PC-3 (cell line): Measurements from ENCODE around the gene CDCA4. TPM values are rescaled to one million over a fixed set of nuclear protein-coding genes. Genes with fewer than 3 reads are reported as not detected.

ENCODE experiments used
- ATAC-seq: fragments of 200-7000 bp; cut with Tn5 transposase; 2 replicates; pipeline ENCODE4 v1.9.1; 2020; ENCODE audit warnings: mild to moderate bottlenecking, moderate library complexity
- BruUV-seq: library from RNA; stranded (reverse); fragments of 400-500 nt; replicated peaks from 2 replicates; lab custom pipeline; 2021; lab: Mats Ljungman, UMichigan
- CTCF ChIA-PET: fragments of 300-600 bp; sonication (Branson Sonifier 250); formaldehyde crosslinking; loops from one replicate; lab custom pipeline; 2022; ENCODE audit warnings: antibody characterized with exemption; lab: Charles Lee
- POLR2A ChIA-PET: fragments of 300-600 bp; sonication (Branson Sonifier 250); formaldehyde crosslinking; loops from one replicate; lab custom pipeline; 2022; ENCODE audit warnings: antibody characterized with exemption; ENCODE audit not compliant: unreplicated experiment; lab: Charles Lee
- DNase-seq: peaks from one replicate; pipeline ENCODE4 v3.0.0-alpha.2; 2015
- H2AFZ ChIP-seq: fragments of 300-600 bp; sonication (generic); 2 replicates; pipeline ENCODE4 v1.6.0; 2016; ENCODE audit warnings: antibody characterized with exemption, low read length
- H3F3A ChIP-seq: fragments of 300-600 bp; sonication (generic); one replicate; pipeline ENCODE4 v1.6.0; 2017; ENCODE audit warnings: antibody characterized with exemption, low read length, control low read depth, mild to moderate bottlenecking; ENCODE audit not compliant: unreplicated experiment
- H3K27ac ChIP-seq: fragments of 300-600 bp; sonication (generic); 2 replicates; pipeline ENCODE4 v1.5.1; 2016; ENCODE audit warnings: mild to moderate bottlenecking, low read length
- H3K27me3 ChIP-seq: fragments of 300-600 bp; sonication (generic); 2 replicates; pipeline ENCODE4 v1.6.1; 2016; ENCODE audit warnings: low read length, mixed read lengths
- H3K36me3 ChIP-seq: fragments of 300-600 bp; sonication (generic); 2 replicates; pipeline ENCODE4 v1.6.1; 2016; ENCODE audit warnings: low read depth, mixed run types, low read length, mixed read lengths
- H3K4me1 ChIP-seq: fragments of 300-600 bp; sonication (generic); 2 replicates; pipeline ENCODE4 v1.5.1; 2016; ENCODE audit warnings: low read length; ENCODE audit not compliant: insufficient read depth
- H3K4me2 ChIP-seq: fragments of 300-600 bp; sonication (generic); 2 replicates; pipeline ENCODE4 v1.6.0; 2016; ENCODE audit warnings: low read length
- H3K4me3 ChIP-seq: fragments of 300-600 bp; sonication (generic); 2 replicates; pipeline ENCODE4 v1.5.1; 2016; ENCODE audit warnings: mild to moderate bottlenecking, low read length, mixed read lengths
- H3K79me2 ChIP-seq: fragments of 300-600 bp; sonication (generic); 2 replicates; pipeline ENCODE4 v1.6.1; 2017; ENCODE audit warnings: low read length, mixed read lengths
- H3K9ac ChIP-seq: fragments of 300-600 bp; sonication (generic); 2 replicates; pipeline ENCODE4 v1.6.0; 2016; ENCODE audit warnings: mild to moderate bottlenecking, low read length
- H3K9me2 ChIP-seq: fragments of 300-600 bp; sonication (generic); replicated peaks from 2 replicates; pipeline ENCODE4 v1.6.1; 2016; ENCODE audit warnings: mixed run types, low read length, mixed read lengths
- H3K9me3 ChIP-seq: fragments of 300-600 bp; sonication (generic); 2 replicates; pipeline ENCODE4 v1.6.1; 2016; ENCODE audit warnings: low read length, mixed read lengths
- H4K20me1 ChIP-seq: fragments of 300-600 bp; sonication (generic); 2 replicates; pipeline ENCODE4 v1.6.1; 2016; ENCODE audit warnings: low read length, mixed read lengths
- EZH2 ChIP-seq: fragments of 300-600 bp; sonication (generic); IDR thresholded peaks from one replicate; pipeline ENCODE4 v1.6.1; 2017; ENCODE audit warnings: antibody characterized with exemption, mild to moderate bottlenecking, low read length; ENCODE audit not compliant: unreplicated experiment
- EZH2phosphoT487 ChIP-seq: fragments of 300-600 bp; sonication (generic); IDR thresholded peaks from 2 replicates; pipeline ENCODE4 v1.6.1; 2018; ENCODE audit warnings: mild to moderate bottlenecking, antibody characterized with exemption, low read length, borderline replicate concordance
- intact Hi-C: fragments of 100-400 bp; cut with micrococcal nuclease; formaldehyde crosslinking; loops from 2 replicates; pipeline ENCODE4 v1.9.0; 2023
- total RNA-seq: library from RNA; depleted of rRNA; stranded (reverse); fragments of >200 nt; gene quantifications from 2 replicates; pipeline ENCODE4 v1.2.3, GENCODE V29; 2014
- TF ChIP-seq, protein P1 (sequence below): fragments of 300-600 bp; sonication (generic); conservative IDR thresholded peaks from 2 replicates; pipeline ENCODE4 v1.5.1; 2017; ENCODE audit warnings: antibody characterized with exemption, low read depth, mild to moderate bottlenecking, low read length

CDCA4 gene
- total RNA-seq, 1 experiment from 2014 or later, result 113 TPM

DNA sequence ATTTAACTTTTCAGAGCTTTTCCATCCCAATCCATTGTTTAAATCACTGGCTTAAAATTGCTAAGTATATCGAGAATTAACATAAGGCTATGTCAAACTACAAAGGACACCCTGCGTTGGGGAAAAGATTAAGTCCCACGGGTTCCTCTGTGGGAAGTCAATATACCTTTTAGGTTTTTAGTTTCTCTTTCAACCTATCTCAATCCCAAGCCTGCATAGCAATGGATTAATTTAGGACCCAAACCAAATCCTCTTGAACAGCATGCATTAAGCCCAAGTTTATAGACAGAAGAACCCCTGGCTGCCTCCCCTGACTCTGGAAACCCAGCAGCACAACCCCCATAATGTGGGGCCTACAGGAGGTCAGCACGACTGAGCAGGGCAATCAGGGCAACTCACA lies 6.3 kb downstream of the CDCA4 start:
- peaks cover 51% of the 10 kb centered on the region for H3K36me3 ChIP-seq
- intact Hi-C loops, result no loop called here
- no peak overlapping the region for H3K27ac ChIP-seq
- H3K9me3 ChIP-seq, result no peaks in the 10 kb centered on the region
- ATAC-seq (no peak), DNase-seq (no peak)
- TF ChIP-seq, protein P1, sequence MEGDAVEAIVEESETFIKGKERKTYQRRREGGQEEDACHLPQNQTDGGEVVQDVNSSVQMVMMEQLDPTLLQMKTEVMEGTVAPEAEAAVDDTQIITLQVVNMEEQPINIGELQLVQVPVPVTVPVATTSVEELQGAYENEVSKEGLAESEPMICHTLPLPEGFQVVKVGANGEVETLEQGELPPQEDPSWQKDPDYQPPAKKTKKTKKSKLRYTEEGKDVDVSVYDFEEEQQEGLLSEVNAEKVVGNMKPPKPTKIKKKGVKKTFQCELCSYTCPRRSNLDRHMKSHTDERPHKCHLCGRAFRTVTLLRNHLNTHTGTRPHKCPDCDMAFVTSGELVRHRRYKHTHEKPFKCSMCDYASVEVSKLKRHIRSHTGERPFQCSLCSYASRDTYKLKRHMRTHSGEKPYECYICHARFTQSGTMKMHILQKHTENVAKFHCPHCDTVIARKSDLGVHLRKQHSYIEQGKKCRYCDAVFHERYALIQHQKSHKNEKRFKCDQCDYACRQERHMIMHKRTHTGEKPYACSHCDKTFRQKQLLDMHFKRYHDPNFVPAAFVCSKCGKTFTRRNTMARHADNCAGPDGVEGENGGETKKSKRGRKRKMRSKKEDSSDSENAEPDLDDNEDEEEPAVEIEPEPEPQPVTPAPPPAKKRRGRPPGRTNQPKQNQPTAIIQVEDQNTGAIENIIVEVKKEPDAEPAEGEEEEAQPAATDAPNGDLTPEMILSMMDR, result no peak
- TF ChIP-seq EZH2phosphoT487 (no peak), EZH2 (no peak)
- ChIA-PET CTCF (no interaction called here), POLR2A (interaction anchor here (0.6 kb wide), 2 partner anchors 20 to 42 kb away, joined by 4 to 5 read pairs; no protein-coding TSS in a partner anchor)
- no TSS peak for BruUV-seq
- no peak overlapping the region; the same call in 1 of the 2 replicates for H3K4me3 ChIP-seq
- 0 out of 2 replicates have a peak overlapping the region, but pooled peaks have one; percentile 4 for H3K4me2 ChIP-seq
- H3K27me3 ChIP-seq, result no peaks in the 10 kb centered on the region
- peaks cover 100% of the 10 kb centered on the region for H3K79me2 ChIP-seq
- H4K20me1 ChIP-seq, result peaks cover 97% of the 10 kb centered on the region
- no peak overlapping the region for H3K9ac ChIP-seq
- H3K9me2 ChIP-seq, result no peaks in the 10 kb centered on the region
- H3K4me1 ChIP-seq, result peaks cover 46% of the 10 kb centered on the region
- peaks cover 11% of the 10 kb centered on the region for H3F3A ChIP-seq
- no peak overlapping the region for H2AFZ ChIP-seq

DNA sequence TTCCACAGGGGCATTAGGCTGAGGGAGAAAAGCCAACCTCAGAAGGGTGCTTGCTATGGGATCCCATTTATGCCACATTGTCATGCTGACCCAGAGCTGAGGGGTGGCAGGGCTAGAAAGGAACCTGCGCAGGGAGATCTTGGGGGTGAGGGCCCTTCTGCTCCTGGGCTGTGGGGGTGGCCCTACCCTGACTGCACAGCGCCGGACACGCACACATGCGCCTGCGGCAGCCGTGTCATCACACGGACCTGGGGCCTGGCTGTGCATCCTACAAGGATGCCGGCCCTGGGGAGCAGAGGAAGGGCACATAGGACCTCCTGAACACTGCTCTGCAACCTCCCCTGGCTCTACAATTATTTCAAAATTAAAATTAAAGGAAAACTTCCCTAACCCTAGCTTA lies 6.9 kb downstream of the CDCA4 start:
- Histone ChIP-seq H3K9me3 (no peaks in the 10 kb centered on the region), H3K4me2 (peak overlapping the region; percentile 35), H3K27me3 (no peaks in the 10 kb centered on the region), H3K79me2 (peaks cover 100% of the 10 kb centered on the region), H3F3A (peaks cover 11% of the 10 kb centered on the region), H3K9ac (no peak overlapping the region), H3K9me2 (no peaks in the 10 kb centered on the region), H3K4me3 (no peak overlapping the region), H3K36me3 (peaks cover 51% of the 10 kb centered on the region), H3K27ac (no peak overlapping the region), H3K4me1 (peaks cover 45% of the 10 kb centered on the region), H4K20me1 (peaks cover 97% of the 10 kb centered on the region), H2AFZ (no peak overlapping the region)
- ATAC-seq (no peak), DNase-seq (no peak)
- no TSS peak for BruUV-seq
- intact Hi-C loops, result no loop called here
- CTCF ChIA-PET, result no interaction called here
- TF ChIP-seq, protein P1, result no peak
- no peak for TF ChIP-seq EZH2phosphoT487
- TF ChIP-seq EZH2, result no peak
- POLR2A ChIA-PET, result interaction anchor here (0.6 kb wide), 1 partner anchor 21 kb away, joined by 4 read pairs; no protein-coding TSS in a partner anchor

DNA sequence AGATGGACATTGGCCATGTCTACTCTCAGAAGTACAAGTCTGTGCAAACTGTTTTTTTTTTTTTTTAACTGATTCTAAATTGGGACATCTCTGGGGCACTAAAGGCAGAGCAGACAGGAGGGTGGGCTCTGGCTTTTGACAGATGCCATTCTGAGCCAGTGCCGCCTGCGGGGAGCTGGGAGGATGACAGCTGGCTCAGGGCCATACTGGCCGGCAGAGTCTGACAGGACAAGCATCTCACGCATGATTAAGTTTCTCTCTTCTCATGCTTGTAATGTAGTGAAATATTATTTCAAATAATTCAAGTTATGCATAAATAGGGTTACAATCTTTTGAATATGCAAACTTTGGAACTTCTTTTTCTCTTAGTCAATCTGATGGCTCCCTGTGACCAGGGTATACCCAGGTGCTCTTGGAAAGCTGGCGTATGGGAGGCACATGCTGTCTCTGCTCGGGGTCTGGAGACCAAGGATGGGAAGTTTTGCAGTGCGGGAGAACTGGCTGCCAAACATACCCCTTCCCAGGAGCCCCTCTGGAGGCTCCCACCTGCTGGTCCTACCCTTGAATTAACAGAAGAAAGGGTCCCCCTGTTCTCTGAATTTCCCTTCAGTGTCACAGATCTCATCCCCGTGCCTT lies 7.6 kb downstream of the CDCA4 start:
- TF ChIP-seq, protein P1, result no peak
- TF ChIP-seq EZH2 (no peak), EZH2phosphoT487 (no peak)
- Histone ChIP-seq H3K27me3 (no peaks in the 10 kb centered on the region), H3K9me3 (no peaks in the 10 kb centered on the region), H3K79me2 (peaks cover 99% of the 10 kb centered on the region), H3K9ac (no peak overlapping the region), H3K36me3 (peaks cover 50% of the 10 kb centered on the region), H3K4me3 (no peak overlapping the region), H3K4me2 (peak overlapping the region; percentile 35; the same call in 1 of the 2 replicates), H3F3A (peaks cover 11% of the 10 kb centered on the region), H3K9me2 (no peaks in the 10 kb centered on the region), H2AFZ (no peak overlapping the region), H3K4me1 (peaks cover 39% of the 10 kb centered on the region), H4K20me1 (peaks cover 94% of the 10 kb centered on the region), H3K27ac (no peak overlapping the region)
- ChIA-PET CTCF (no interaction called here), POLR2A (no interaction called here)
- no TSS peak for BruUV-seq
- ATAC-seq (no peak), DNase-seq (no peak)
- intact Hi-C loops, result no loop called here
